Measurements from ENCODE around the gene SERTAD4. TPM values are rescaled to one million over a fixed set of nuclear protein-coding genes. Genes with fewer than 3 reads are reported as not detected.
"Not testable (repeated sequence)": the region's sequence is repeated elsewhere in the genome, so short reads cannot be mapped to it uniquely, and the experiment has no call there.

SERTAD4 gene
- total RNA-seq, 1 donor from 2014 or later, result 2.1 TPM

- no peak for DNase-seq (ENCODE audit: low spot score)
These were observed 27.0 kb downstream of the SERTAD4 start for GRCh38 chr1:210259561-210259960.

- no peak for DNase-seq (ENCODE audit: low spot score)
These were observed 27.5 kb downstream of the SERTAD4 start for GRCh38 chr1:210260096-210260495.

DNA sequence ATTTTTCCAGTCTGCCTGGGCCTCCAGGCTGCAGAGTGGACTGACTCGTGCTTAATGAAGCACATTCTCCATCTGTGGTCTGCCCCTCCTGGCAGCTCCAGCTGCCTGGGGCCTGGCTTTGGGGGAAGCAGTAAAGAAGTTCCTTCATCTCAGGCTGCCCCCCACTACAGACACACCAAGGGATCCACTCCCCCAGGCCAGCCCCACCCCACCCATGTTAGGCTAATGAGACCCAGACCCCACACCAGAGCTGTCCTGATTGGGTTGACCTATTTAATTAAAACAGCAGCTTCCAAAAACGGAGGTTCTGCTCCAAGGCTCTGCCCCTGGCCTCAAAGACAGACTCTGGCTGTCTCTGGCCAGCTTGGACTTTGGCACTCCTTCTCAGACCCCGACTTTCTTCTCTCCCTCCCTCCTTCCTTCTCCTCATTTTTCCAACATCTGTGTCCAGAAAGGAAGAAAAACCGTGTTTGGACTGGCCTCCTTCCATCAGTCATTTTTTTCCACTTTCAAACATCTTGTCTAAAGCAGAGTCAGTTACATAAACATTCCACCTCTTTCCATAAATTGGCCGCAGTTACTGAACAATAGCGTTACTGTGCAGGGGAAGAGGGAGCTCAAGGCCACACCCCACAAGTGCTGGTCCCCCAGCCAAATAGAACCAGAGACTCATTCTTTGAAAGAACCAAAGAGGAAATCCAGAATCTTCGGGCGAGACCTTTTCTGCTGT is 29.7 kb downstream of the SERTAD4 start:
- DNase-seq (ENCODE audit: low spot score), result no peak

GRCh38 chr1:210262897-210263272 is 30.3 kb downstream of the SERTAD4 start:
- DNase-seq (ENCODE audit: low spot score), result no peak

GRCh38 chr1:210263963-210264362 is 31.4 kb downstream of the SERTAD4 start:
- DNase-seq (ENCODE audit: low spot score), result no peak

GRCh38 chr1:210264496-210265380 is 32.1 kb downstream of the SERTAD4 start:
- no peak for DNase-seq (ENCODE audit: low spot score)

- DNase-seq (ENCODE audit: low spot score), result not testable (repeated sequence)
These were observed 32.9 kb downstream of the SERTAD4 start for GRCh38 chr1:210265392-210265955.

GRCh38 chr1:210269981-210270380 is 37.4 kb downstream of the SERTAD4 start:
- DNase-seq (ENCODE audit: low spot score), result no peak

- DNase-seq (ENCODE audit: low spot score), result no peak
These were observed 40.1 kb downstream of the SERTAD4 start for GRCh38 chr1:210272666-210273065.

DNA sequence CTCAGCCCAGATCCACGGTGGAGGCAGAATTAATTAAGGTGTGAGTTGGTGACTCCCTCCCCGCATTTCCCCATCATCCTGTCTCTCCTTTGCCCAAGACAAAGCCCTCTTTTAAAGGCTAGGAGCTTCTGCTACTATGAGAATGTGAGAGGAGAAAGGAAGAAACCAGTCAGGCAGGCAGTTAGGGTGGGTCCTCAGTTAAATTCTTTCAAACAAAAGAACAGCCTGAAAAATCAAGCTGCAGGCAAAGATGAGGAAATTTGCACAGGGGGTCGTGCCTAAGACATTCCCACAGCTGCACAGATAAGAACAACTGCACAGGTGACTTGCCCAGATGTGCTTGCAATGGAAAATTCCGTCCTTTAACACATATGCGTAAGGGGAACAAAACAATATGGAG is 47.6 kb downstream of the SERTAD4 start:
- DNase-seq (ENCODE audit: low spot score), result no peak

- no peak for DNase-seq (ENCODE audit: low spot score)
These were observed 55.5 kb downstream of the SERTAD4 start for GRCh38 chr1:210288116-210288515.

DNA sequence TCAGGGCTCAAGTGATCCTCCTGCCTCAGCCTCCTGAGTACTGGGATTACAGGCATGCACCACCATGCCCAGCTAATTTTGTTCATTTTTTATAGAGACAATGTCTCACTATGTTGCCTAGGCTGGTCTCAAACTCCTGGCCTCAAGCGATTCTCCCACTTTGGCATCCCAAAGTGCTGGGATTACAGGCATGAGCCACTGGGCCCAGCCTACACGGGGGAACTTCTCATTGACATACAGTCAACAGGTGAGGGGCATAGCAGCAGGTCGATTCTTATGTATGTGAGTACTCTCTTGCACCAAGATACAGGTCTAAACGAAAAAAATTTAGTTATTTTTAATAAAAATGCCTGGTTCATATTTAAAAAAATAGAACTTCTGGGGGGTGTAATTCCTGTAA is 56.7 kb downstream of the SERTAD4 start:
- no peak for DNase-seq (ENCODE audit: low spot score)

DNA sequence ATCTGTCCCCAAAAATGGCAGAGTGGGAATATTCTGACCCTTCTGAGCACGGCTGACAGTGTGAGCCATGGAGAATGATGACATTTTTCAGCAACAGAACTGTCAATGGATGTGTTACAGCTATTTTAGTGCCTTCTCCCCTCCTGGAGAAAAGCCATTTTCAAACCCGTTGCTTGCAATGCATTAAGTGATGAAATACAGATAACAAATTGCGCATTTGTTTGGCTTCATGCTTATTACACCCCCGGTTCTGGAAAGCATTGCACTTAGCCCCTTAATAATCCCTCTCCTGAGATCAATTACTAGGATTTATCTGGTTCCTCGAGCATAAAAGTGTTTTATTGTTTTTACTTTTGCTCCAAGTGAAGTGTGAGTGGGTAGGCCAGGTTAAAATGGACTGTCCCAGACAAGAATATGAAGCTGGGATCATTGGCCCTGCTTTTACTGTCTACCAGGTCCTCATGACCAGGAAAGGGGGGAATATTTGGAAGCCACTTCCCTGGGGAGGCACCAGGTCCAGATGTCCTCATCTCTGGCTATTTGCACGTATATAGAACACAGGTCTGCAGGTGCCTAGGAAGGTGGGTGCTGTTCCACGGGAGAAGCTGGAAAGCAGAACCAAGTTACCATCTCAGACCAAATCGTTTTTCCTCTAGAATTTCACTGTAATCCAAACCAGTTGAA is 58.6 kb downstream of the SERTAD4 start:
- DNase-seq (ENCODE audit: low spot score), result no peak

DNA sequence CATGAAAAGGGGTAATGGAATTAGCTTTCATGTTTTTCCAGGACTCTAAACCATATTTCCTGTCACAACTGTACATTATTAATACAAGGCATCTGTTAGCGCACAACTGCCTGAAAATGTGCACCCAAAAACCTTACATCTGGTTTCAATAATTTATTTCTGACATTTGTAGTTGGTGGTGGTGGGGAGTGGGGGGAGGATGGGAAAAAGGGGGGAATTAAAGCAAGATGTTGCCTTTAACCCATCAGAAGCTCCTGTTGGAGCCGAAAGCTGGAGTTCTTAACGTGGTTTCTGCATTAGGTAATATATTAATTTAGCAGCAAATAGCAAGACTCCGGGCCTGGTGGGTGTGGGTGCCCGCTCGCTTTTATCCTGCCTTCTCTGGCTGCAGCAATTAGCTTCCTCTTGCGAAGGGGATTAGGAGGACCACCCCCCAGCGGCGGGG is 59.2 kb downstream of the SERTAD4 start:
- DNase-seq (ENCODE audit: low spot score), result no peak

DNA sequence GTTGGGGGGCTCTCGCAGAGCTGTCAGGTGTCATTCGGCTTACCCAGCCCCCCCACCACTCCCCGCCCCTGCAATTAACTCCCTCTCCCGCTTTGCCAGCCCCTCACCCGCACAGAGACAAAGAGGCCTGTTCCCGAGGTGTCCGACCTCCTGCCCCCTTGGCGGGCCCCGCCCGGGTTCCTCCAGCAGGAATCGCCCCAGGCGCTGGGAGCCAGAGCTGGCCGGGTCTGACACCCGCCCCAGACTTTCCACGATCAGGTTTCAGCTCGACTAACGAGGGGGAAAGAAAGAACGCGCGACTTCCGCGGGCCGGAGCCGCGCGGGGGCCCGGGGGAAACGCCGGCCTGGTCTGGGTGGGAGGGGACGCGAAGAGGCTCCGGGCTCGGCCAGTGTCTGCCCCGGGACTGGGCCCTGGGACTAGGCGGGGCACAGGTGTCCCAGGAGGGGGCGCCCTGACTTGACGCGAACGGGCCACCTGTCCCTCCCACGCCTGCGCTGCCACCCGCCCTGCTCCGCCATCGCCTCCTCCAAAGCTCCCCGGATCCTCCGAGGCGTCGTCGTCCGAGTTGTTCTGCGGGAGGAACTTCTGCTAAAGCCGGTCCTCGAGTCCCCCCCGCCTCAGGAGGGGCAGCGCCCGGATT is 59.8 kb downstream of the SERTAD4 start:
- DNase-seq (ENCODE audit: low spot score), result peak; percentile 59

- DNase-seq (ENCODE audit: low spot score), result peak; percentile 64
These were observed 60.6 kb downstream of the SERTAD4 start for GRCh38 chr1:210293171-210293607.

DNA sequence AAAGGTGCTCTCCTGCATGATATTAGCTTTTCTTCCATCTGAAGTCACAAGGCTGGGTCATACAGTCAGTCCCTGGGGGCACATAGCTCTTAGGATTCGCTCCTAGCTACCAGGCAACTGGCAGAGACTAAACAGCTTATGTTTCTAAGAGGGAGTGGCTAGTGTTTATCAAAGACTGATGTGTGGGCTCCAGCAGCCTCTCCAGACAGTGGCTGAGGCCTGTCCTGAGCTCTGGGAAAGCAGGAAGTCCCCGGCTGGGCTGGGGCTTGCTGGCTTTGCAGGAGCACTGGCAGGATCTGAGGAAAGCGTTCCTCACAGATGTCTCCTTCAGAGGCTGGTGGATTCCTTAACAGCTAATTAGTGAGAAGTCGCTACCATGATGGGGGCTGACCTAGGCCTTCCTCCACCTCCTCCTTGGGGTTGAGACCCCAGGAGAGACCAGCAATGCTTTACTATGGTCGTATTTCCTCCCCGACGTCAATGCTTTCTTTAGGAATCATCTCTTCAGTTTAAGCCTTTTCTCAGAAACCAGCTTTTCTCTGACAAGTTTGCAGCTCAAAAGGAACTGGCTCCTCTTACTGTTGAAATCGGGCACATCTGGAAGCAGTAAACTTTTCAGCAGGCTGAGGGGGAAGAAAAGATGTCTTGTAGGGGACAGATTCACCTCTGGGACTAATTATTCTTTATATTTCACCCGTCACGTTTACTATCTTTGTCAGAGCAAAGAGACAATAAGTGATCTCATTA is 62.6 kb downstream of the SERTAD4 start:
- DNase-seq (ENCODE audit: low spot score), result no peak

Measured in ureter (tissue), 1 donor.